ENCODE results near the gene TMEM72. TPM values are rescaled to one million over a fixed set of nuclear protein-coding genes. Genes with fewer than 3 reads are reported as not detected.

The TMEM72 gene
- total RNA-seq, 1 experiment from 2014 or later, result not detected

- Histone ChIP-seq H3K36me3 (no peaks in the 10 kb centered on the region), H3K27ac (no peak overlapping the region), H3K27me3 (replicated peaks) (no peaks in the 10 kb centered on the region), H3K4me1 (replicated peaks) (no peaks in the 10 kb centered on the region), H3K9me3 (replicated peaks) (no peaks in the 10 kb centered on the region), H3K4me3 (no peak overlapping the region)
- no peak for DNase-seq (ENCODE audit: low read depth in 1 of 2, low spot score in 2 of 2)
These were observed 5.3 kb downstream of the TMEM72 start for GRCh38 chr10:44916429-44916828.

GRCh38 chr10:44917848-44918247 is 6.7 kb downstream of the TMEM72 start:
- DNase-seq (ENCODE audit: low read depth in 1 of 2, low spot score in 2 of 2), result no peak
- H3K9me3 ChIP-seq (replicated peaks), result no peaks in the 10 kb centered on the region
- H3K4me1 ChIP-seq (replicated peaks), result no peaks in the 10 kb centered on the region
- H3K36me3 ChIP-seq, result no peaks in the 10 kb centered on the region
- no peak overlapping the region for H3K4me3 ChIP-seq
- H3K27ac ChIP-seq, result no peak overlapping the region
- H3K27me3 ChIP-seq (replicated peaks), result no peaks in the 10 kb centered on the region

GRCh38 chr10:44920252-44920651 is 9.1 kb downstream of the TMEM72 start:
- Histone ChIP-seq H3K4me1 (replicated peaks) (no peaks in the 10 kb centered on the region), H3K36me3 (no peaks in the 10 kb centered on the region), H3K4me3 (no peak overlapping the region), H3K9me3 (replicated peaks) (no peaks in the 10 kb centered on the region), H3K27ac (no peak overlapping the region), H3K27me3 (replicated peaks) (no peaks in the 10 kb centered on the region)
- no peak for DNase-seq (ENCODE audit: low read depth in 1 of 2, low spot score in 2 of 2)

GRCh38 chr10:44921061-44921460 is 9.9 kb downstream of the TMEM72 start:
- Histone ChIP-seq H3K27me3 (replicated peaks) (no peaks in the 10 kb centered on the region), H3K36me3 (no peaks in the 10 kb centered on the region), H3K4me3 (no peak overlapping the region), H3K9me3 (replicated peaks) (no peaks in the 10 kb centered on the region), H3K27ac (no peak overlapping the region), H3K4me1 (replicated peaks) (no peaks in the 10 kb centered on the region)
- DNase-seq (ENCODE audit: low read depth in 1 of 2, low spot score in 2 of 2), result no peak

GRCh38 chr10:44921506-44921905 is 10.4 kb downstream of the TMEM72 start:
- Histone ChIP-seq H3K9me3 (replicated peaks) (no peaks in the 10 kb centered on the region), H3K27me3 (replicated peaks) (no peaks in the 10 kb centered on the region), H3K27ac (no peak overlapping the region), H3K36me3 (no peaks in the 10 kb centered on the region), H3K4me1 (replicated peaks) (no peaks in the 10 kb centered on the region), H3K4me3 (no peak overlapping the region)
- peak in 1 of 2 experiments; percentile 26 for DNase-seq (ENCODE audit: low read depth in 1 of 2, low spot score in 2 of 2)

DNA sequence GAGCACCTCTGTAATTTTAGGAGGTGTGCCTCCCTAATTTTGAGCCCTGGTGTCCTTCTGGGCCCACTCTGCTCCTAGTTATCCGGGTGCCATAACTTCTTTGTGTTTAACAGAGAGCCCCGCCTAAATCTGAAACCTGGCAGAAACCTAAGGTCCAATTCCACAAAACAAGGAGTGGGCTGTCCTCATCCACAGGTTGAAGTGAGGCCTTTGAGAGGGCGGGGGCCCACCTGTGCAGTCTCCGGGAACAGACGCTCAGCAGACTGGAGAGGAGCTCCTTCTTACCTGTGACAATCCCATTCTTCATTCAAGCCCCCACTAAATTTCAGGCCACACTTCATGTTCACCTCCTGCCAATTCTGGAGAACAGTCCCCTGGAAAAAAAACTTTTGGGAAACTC is 10.9 kb downstream of the TMEM72 start:
- H3K36me3 ChIP-seq, result no peaks in the 10 kb centered on the region
- no peaks in the 10 kb centered on the region for H3K4me1 ChIP-seq (replicated peaks)
- H3K27me3 ChIP-seq (replicated peaks), result no peaks in the 10 kb centered on the region
- H3K4me3 ChIP-seq, result no peak overlapping the region
- no peaks in the 10 kb centered on the region for H3K9me3 ChIP-seq (replicated peaks)
- no peak overlapping the region for H3K27ac ChIP-seq
- DNase-seq (ENCODE audit: low read depth in 1 of 2, low spot score in 2 of 2), result peak in 1 of 2 experiments; percentile 11

GRCh38 chr10:44922796-44923545 is 11.8 kb downstream of the TMEM72 start:
- H3K36me3 ChIP-seq, result no peaks in the 10 kb centered on the region
- H3K9me3 ChIP-seq (replicated peaks), result no peaks in the 10 kb centered on the region
- H3K27ac ChIP-seq, result no peak overlapping the region
- no peaks in the 10 kb centered on the region for H3K4me1 ChIP-seq (replicated peaks)
- no peak for DNase-seq (ENCODE audit: low read depth in 1 of 2, low spot score in 2 of 2)
- no peak overlapping the region for H3K4me3 ChIP-seq
- H3K27me3 ChIP-seq (replicated peaks), result no peaks in the 10 kb centered on the region

- no peak overlapping the region for H3K27ac ChIP-seq
- H3K4me1 ChIP-seq (replicated peaks), result no peaks in the 10 kb centered on the region
- H3K9me3 ChIP-seq (replicated peaks), result no peaks in the 10 kb centered on the region
- H3K4me3 ChIP-seq, result no peak overlapping the region
- H3K36me3 ChIP-seq, result no peaks in the 10 kb centered on the region
- DNase-seq (ENCODE audit: low read depth in 1 of 2, low spot score in 2 of 2), result no peak
- H3K27me3 ChIP-seq (replicated peaks), result no peaks in the 10 kb centered on the region
These were observed 12.5 kb downstream of the TMEM72 start for GRCh38 chr10:44923611-44924010.

DNA sequence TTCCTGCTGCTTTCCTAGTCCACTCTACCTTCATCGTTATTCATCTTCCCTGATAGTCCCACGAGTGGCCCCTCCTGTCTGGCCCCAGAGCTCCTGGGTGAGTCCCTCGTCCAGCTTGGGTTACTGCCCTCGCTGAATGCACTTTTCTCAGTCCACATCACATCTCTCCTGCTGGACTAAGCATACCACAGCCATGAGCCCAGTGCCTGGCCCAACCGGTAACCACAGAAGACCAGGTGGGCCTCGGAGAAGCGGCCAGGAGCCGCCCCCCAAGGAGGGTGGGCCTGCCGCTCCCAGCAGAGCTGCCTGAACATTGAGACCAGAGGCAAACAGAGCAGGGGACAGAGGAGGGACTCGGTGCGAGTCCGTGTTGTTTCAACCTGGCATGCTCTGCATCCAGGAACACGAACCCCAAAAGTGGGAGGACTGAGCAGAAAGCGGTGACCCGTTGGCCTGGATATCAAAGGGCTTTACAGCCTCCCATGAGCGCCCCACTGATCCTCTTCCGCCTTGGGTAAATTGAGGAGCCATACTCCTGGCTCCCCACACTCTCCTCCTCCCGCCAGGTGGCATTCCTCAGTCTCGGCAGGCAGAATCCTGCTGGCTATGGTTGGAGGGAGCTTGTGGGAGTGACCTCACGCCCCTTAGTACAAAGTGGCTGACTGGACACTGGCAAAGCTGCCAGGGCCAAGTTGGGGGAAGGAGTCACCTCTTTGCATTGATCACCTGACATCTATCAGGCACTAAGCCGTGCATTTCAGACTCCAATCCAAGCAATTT is 13.3 kb downstream of the TMEM72 start:
- DNase-seq (ENCODE audit: low read depth in 1 of 2, low spot score in 2 of 2), result no peak
- H3K27me3 ChIP-seq (replicated peaks), result no peaks in the 10 kb centered on the region

DNA sequence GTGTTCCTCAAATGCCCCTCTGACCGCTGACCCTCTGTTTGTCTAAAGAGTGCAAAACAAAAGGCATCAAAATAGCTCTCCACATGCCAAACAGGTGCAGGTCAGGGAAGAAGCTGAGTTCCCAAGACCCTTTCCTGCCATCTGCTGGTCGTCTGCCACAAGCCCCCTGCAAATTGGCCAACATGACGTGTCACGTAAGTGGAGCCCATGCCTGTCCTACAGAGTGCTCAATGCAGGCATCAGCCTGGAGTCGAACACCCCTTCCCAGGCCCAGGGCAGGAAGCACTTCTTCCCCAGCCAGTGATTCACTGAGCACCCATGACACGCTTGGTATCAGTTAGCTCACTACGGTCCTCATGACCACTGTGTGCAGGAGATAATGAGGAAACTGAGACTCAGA is 14.1 kb downstream of the TMEM72 start:
- DNase-seq (ENCODE audit: low read depth in 1 of 2, low spot score in 2 of 2), result peak in 1 of 2 experiments; percentile 24
- Histone ChIP-seq H3K36me3 (no peaks in the 10 kb centered on the region), H3K27me3 (replicated peaks) (no peaks in the 10 kb centered on the region), H3K27ac (no peak overlapping the region), H3K4me1 (replicated peaks) (no peaks in the 10 kb centered on the region), H3K4me3 (no peak overlapping the region), H3K9me3 (replicated peaks) (no peaks in the 10 kb centered on the region)

More for the DNA sequence above, 13.3 kb downstream of the TMEM72 start:
- no peaks in the 10 kb centered on the region for H3K4me1 ChIP-seq (replicated peaks)
- no peaks in the 10 kb centered on the region for H3K36me3 ChIP-seq
- no peak overlapping the region for H3K27ac ChIP-seq
- no peaks in the 10 kb centered on the region for H3K9me3 ChIP-seq (replicated peaks)
- H3K4me3 ChIP-seq, result no peak overlapping the region

DNA sequence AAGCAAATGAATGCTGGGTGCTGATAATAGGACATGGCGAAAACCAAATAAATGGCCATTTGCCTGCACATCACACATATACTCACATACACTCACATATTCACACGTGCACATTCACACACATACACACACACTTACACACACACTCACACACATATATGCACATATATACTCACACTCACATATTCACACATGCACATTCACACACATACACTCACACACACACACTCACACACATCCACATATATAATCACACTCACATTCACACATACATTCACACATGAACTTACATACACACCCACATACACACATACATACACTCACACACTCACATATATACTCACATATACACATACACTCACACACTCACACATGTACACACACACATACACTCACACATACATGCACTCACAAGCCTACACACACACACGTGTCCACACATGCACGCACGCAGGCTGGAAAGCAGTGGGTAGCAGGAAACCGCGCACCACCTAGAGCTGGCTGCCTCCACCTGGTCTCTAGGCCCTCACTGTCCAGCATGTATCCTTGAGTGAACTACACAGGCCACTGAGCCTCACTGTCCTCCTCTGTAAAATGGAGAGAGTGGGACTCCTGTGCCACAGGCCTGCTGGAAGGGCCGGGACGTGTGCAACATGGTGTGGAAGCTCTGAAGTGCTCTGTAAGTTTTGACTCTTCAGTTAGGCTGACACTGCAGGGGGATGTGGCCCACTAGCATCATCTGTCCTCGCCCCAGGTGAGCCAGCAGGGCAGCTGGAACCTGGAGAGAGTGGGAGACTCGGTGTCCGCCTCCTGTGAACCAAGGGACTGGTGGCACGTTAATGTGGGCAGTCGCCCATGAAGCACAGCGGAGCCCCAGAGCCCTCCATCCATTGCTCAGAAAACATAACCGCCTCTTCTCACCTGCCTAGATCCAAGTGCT is 14.9 kb downstream of the TMEM72 start:
- H3K27me3 ChIP-seq (replicated peaks), result no peaks in the 10 kb centered on the region
- H3K4me3 ChIP-seq, result no peak overlapping the region
- H3K36me3 ChIP-seq, result no peaks in the 10 kb centered on the region
- H3K4me1 ChIP-seq (replicated peaks), result no peaks in the 10 kb centered on the region
- no peak for DNase-seq (ENCODE audit: low read depth in 1 of 2, low spot score in 2 of 2)
- no peak overlapping the region for H3K27ac ChIP-seq
- no peaks in the 10 kb centered on the region for H3K9me3 ChIP-seq (replicated peaks)

GRCh38 chr10:44926751-44927351 is 15.7 kb downstream of the TMEM72 start:
- Histone ChIP-seq H3K9me3 (replicated peaks) (no peaks in the 10 kb centered on the region), H3K27ac (no peak overlapping the region), H3K4me1 (replicated peaks) (no peaks in the 10 kb centered on the region), H3K27me3 (replicated peaks) (no peaks in the 10 kb centered on the region), H3K36me3 (no peaks in the 10 kb centered on the region), H3K4me3 (no peak overlapping the region)
- no peak for DNase-seq (ENCODE audit: low read depth in 1 of 2, low spot score in 2 of 2)

DNA sequence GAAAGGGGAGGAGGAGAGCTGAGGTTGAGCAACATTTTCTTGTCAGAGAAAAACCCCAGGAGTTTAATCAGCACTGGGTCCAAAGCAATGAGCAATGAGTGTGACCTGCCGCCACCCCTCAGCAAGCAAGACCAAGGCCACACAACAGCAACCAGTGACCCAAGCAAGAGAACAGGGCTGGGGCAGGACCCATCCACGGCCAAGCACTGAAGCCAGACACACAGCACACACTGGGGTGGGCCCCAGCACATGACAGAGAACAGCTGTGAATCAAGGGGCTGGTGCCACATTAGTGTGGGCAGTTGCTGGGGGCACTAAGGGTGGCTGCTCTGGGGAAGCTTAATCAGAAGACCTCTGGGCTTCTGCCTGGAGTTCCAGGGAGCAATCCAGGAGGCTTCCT is 16.2 kb downstream of the TMEM72 start:
- no peak for DNase-seq (ENCODE audit: low read depth in 1 of 2, low spot score in 2 of 2)

More for the DNA sequence above, 16.2 kb downstream of the TMEM72 start:
- Histone ChIP-seq H3K36me3 (no peaks in the 10 kb centered on the region), H3K9me3 (replicated peaks) (no peaks in the 10 kb centered on the region), H3K27me3 (replicated peaks) (no peaks in the 10 kb centered on the region), H3K4me1 (replicated peaks) (no peaks in the 10 kb centered on the region; the same call in 1 of the 2 replicates), H3K27ac (no peak overlapping the region), H3K4me3 (no peak overlapping the region)
